HG02973 (cell line): ENCODE measurements around the gene SKI.
A peak's percentile ranks its signal among the peaks of the same experiment; 100 is the strongest.

Experiments
- ATAC-seq: cut with Tn5 transposase; IDR thresholded peaks from one replicate; pipeline ENCODE4 v1.9.1; 2021; ENCODE audit warnings: moderate library complexity; ENCODE audit not compliant: unreplicated experiment

The SKI gene

GRCh38 chr1:2228157-2228594 lies at the start of gene SKI:
SKI (plus strand) TSS chr1:2228319; CDS start chr1:2228767, 448 bp downstream.
- ATAC-seq, result no peak

- ATAC-seq, result no peak
Measured at GRCh38 chr1:2178875-2179274, 49.2 kb upstream of the SKI start.

DNA sequence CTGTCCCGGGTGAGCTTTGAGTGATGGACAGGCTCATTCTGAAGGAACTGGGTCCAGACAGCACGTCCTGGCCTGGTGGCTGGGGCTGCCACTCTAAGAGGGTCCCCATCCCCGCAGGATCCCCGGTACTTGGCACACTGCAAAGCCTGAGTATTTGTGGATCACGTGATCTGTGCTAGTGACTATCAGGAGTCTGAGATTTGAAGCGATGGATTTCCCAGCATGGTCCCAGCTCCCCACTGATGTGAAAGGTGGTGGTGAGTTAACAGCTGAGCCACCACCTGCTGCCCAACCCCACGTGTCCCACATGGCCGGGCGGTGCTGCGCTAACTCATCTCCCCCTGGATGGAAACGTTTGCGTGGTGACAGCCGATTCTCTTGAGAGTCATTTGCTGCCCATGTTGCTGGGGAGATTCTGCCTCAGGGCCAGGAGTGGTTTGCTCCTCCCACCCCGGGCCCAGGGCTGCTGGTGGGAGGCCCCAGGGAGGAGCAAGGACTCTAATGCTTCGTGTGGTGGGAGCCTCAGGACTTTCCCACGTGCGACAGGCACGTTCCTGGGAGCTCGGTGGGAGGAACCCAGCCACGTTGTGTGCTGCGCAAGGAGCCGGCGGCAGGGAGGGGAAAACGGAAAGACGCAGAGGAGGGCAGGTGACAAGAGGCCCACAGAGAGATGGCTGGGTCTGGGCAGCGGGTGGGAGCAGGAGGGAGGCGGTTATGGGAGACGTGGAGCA lies 48.7 kb upstream of the SKI start:
- ATAC-seq, result no peak

GRCh38 chr1:2180297-2181245 lies 47.5 kb upstream of the SKI start:
- no peak for ATAC-seq

DNA sequence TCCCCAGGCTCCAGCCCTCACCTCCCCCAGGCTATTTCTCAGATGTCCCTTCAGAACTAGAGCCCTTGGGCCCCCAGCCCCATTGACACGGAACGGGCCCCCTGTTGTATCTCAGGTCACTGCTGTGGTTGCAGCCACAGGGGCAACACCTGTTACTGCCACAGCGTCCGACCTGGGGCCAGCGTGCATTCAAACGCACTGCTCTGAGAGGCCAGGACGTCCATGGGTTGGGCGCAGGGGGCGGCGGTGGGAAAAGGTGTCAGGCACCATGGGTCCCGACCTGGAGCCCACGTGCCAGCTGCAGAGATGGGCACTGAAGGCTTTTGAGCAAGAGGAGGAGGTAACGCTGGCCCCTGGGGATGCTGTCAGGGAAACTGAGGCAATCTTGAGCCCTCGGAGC lies 46.8 kb upstream of the SKI start:
- ATAC-seq, result no peak

DNA sequence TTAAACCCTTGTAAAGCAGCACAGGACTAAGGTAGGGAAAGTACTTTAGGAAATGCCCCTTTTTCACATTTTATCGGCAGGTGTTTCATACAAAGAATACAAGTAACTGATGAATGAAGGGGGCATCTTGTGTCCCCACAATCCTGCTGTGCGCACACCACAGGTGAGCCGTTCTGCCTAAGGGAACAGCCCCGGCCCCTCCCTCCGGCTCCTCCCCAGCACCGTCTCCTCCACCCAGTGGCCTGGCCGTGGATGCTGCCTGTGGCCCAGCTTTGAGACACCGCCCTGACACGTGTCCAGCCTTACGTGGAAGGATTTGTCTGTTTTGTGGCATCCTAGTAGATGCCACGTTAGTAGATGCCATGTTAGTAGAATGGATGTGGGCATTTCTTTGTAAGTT lies 46.4 kb upstream of the SKI start:
- no peak for ATAC-seq

GRCh38 chr1:2182376-2182775 lies 45.7 kb upstream of the SKI start:
- no peak for ATAC-seq

DNA sequence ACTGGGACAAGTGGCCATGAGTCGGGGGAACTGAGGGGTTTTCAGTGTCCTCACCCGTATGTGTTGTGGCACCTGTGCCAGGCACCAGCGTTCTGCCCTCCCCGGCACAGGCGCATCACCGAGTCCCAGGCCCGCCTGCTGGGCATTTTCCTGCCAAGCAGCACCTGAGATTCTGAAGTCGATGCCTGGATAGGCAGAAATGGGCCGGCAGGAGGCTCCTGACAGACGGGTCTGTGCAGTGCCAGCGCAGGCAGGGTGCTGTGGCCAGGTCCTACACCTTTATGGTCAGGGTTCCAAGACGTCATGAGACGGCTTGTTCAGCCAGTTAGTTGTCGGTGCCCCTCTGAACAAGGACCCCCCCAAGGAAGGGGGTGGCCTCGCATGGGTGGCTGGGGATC lies 44.2 kb upstream of the SKI start:
- no peak for ATAC-seq

GRCh38 chr1:2184531-2184930 lies 43.6 kb upstream of the SKI start:
- ATAC-seq, result no peak

DNA sequence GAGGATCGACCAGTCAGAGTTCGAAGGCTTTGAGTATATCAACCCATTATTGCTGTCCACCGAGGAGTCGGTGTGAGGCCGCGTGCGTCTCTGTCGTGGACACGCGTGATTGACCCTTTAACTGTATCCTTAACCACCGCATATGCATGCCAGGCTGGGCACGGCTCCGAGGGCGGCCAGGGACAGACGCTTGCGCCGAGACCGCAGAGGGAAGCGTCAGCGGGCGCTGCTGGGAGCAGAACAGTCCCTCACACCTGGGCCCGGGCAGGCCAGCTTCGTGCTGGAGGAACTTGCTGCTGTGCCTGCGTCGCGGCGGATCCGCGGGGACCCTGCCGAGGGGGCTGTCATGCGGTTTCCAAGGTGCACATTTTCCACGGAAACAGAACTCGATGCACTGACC lies 43.2 kb upstream of the SKI start:
- ATAC-seq, result no peak

- ATAC-seq, result no peak
Measured at GRCh38 chr1:2185880-2186855, 42.0 kb upstream of the SKI start.

GRCh38 chr1:2186901-2187300 lies 41.2 kb upstream of the SKI start:
- ATAC-seq, result no peak

- no peak for ATAC-seq
Measured at GRCh38 chr1:2187619-2188018, 40.5 kb upstream of the SKI start.

- no peak for ATAC-seq
Measured at GRCh38 chr1:2188336-2188735, 39.8 kb upstream of the SKI start.

- peak; percentile 49 for ATAC-seq
Measured at GRCh38 chr1:2189459-2190425, 38.4 kb upstream of the SKI start.

DNA sequence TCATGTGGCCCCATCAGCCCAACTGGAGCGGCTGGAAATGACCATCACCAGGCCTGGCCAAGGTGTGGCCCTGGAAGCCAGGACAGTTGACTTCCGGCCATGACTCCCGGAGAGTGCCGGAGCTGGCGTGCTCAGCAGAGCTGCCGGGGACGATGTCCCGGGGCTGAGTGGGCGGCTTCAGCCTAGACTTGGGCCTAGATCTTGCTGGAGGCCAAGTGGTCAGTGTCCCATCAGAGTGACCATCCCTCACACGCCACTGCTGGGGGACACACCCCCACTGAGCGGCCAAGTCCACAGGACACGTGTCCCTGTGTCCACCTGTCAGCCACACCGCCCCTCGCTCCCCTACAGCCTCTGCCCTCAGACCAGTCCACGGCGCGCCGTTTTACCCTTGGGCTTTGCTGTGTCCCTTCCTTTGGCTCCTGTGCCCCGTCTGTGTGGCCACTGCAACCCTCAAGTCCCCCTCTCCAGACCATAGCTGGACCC lies 37.6 kb upstream of the SKI start:
- no peak for ATAC-seq

- ATAC-seq, result no peak
Measured at GRCh38 chr1:2192031-2192995, 35.8 kb upstream of the SKI start.

DNA sequence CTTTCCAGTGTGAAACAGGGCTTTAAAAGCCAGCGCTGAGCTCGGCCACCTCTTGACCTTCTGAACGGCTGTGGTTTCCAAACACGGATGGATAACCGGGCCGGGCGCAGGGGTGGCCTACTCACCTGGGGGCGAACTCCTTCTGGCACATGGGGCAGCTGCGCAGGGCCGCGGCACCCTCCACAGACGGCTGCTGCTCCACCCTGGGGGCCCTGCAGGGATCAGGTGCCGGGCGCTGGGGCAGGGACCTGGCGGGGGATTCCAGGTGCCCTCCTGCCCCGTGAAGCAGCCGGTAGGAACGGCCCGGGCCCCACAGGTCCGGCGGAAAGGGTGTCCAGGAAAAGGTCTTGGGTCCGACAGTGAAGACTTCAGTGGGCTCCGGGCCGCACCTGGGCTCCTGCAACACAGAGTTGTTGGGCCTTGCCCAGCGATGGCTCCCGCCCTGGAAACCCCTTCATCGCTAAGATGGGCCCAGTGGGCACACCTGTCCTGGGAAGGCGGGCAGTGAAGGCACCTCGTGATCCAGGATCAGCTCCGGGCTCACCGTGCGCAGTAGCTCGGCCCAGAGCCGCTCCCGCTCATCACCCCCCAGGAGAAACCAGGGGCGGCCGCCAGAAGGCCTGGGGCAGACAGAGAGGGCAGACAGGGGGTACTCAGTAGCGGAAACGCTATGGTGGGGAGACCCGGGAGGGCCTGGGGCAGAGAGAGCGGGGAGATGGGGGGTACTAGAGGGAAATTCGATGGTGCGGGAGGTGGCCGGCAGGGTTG lies 34.4 kb upstream of the SKI start:
- ATAC-seq, result no peak
